SU-DHL-6 (cell line): ENCODE results near the gene IL36RN.

ENCODE experiments used
- H2AFZ ChIP-seq: fragments of 200-600 bp; sonication (generic); 2 replicates; pipeline ENCODE4 v1.6.1; 2014; ENCODE audit warnings: low read depth, mild to moderate bottlenecking, moderate library complexity, mixed read lengths, antibody characterized with exemption, low read length; ENCODE audit not compliant: severe bottlenecking
- H3F3A ChIP-seq: fragments of 200-600 bp; shearing (Covaris generic); 2 replicates; pipeline ENCODE4 v1.6.0; 2016; ENCODE audit warnings: antibody characterized with exemption, mild to moderate bottlenecking; ENCODE audit not compliant: insufficient read depth
- H3K27ac ChIP-seq: fragments of 200-600 bp; sonication (generic); 2 replicates; pipeline ENCODE4 v1.5.1; 2016; ENCODE audit warnings: low read depth, mild to moderate bottlenecking, low read length, moderate library complexity, mixed read lengths
- H3K27me3 ChIP-seq: fragments of 200-600 bp; sonication (generic), shearing (Covaris generic); 2 replicates; pipeline ENCODE4 v1.6.0; 2014; ENCODE audit warnings: mild to moderate bottlenecking, low read length
- H3K36me3 ChIP-seq: fragments of 200-600 bp; sonication (generic); 2 replicates; pipeline ENCODE4 v1.6.1; 2014; ENCODE audit warnings: mild to moderate bottlenecking, low read length, mixed read lengths
- H3K4me2 ChIP-seq: fragments of 300-600, 200-600 bp; shearing (Covaris generic), sonication (generic); 2 replicates; pipeline ENCODE4 v1.6.0; 2014; ENCODE audit warnings: low read length, low read depth, mild to moderate bottlenecking; ENCODE audit not compliant: poor library complexity, severe bottlenecking
- H3K4me3 ChIP-seq: fragments of 200-600 bp; sonication (generic); 2 replicates; pipeline ENCODE4 v1.5.1; 2014; ENCODE audit warnings: antibody characterized with exemption, low read length, mild to moderate bottlenecking, mixed read lengths; ENCODE audit not compliant: insufficient read depth, poor library complexity, severe bottlenecking
- H3K79me2 ChIP-seq: fragments of 200-600 bp; sonication (generic); 2 replicates; pipeline ENCODE4 v1.6.1; 2014; ENCODE audit warnings: mild to moderate bottlenecking, low read length, moderate library complexity; ENCODE audit not compliant: insufficient read depth
- H3K9ac ChIP-seq: fragments of 200-600 bp; sonication (generic); 2 replicates; pipeline ENCODE4 v1.7.0; 2014; ENCODE audit warnings: mild to moderate bottlenecking, low read length
- H3K9me2 ChIP-seq: fragments of 200-600 bp; sonication (generic); replicated peaks from 2 replicates; pipeline ENCODE4 v1.6.1; 2014; ENCODE audit warnings: low read length; ENCODE audit not compliant: insufficient read depth
- H3K9me3 ChIP-seq: fragments of 200-600 bp; sonication (generic); 2 replicates; pipeline ENCODE4 v1.6.1; 2014; ENCODE audit warnings: low read length, mixed read lengths; ENCODE audit not compliant: insufficient read depth
- H4K20me1 ChIP-seq: fragments of 200-600 bp; sonication (generic); 2 replicates; pipeline ENCODE4 v1.6.1; 2014; ENCODE audit warnings: low read depth, mild to moderate bottlenecking, antibody characterized with exemption, low read length, moderate library complexity, mixed read lengths
- CTCF ChIP-seq: fragments of 200-600 bp; sonication (generic); IDR thresholded peaks from one replicate; pipeline ENCODE4 v1.5.1; 2017; ENCODE audit warnings: antibody characterized with exemption, mild to moderate bottlenecking, low read length, moderate library complexity; ENCODE audit not compliant: insufficient read depth, poor library complexity, severe bottlenecking
- EZH2phosphoT487 ChIP-seq: fragments of 200-600 bp; sonication (generic), shearing (Covaris generic); conservative IDR thresholded peaks from 2 replicates; pipeline ENCODE4 v1.6.1; 2018; ENCODE audit warnings: mild to moderate bottlenecking, antibody characterized with exemption, low read length, moderate library complexity, mixed read lengths

IL36RN gene

GRCh38 chr2:113088213-113088992 lies 29.4 kb downstream of the IL36RN start:
- Histone ChIP-seq H3K9me2 (no peaks in the 10 kb centered on the region), H3K9me3 (no peaks in the 10 kb centered on the region), H3K36me3 (no peaks in the 10 kb centered on the region), H3F3A (no peaks in the 10 kb centered on the region), H2AFZ (no peak overlapping the region), H4K20me1 (no peaks in the 10 kb centered on the region), H3K27me3 (no peaks in the 10 kb centered on the region), H3K79me2 (no peaks in the 10 kb centered on the region), H3K27ac (no peak overlapping the region), H3K4me3 (no peak overlapping the region), H3K9ac (no peak overlapping the region), H3K4me2 (no peak overlapping the region)
- TF ChIP-seq EZH2phosphoT487, result no peak
- TF ChIP-seq CTCF, result no peak

- Histone ChIP-seq H3K9me3 (no peaks in the 10 kb centered on the region), H3K9me2 (no peaks in the 10 kb centered on the region), H3K4me3 (no peak overlapping the region), H3F3A (no peaks in the 10 kb centered on the region), H3K79me2 (no peaks in the 10 kb centered on the region), H3K27ac (no peak overlapping the region), H3K9ac (no peak overlapping the region), H3K4me2 (no peak overlapping the region), H3K36me3 (no peaks in the 10 kb centered on the region), H2AFZ (no peak overlapping the region), H3K27me3 (no peaks in the 10 kb centered on the region), H4K20me1 (no peaks in the 10 kb centered on the region)
- TF ChIP-seq EZH2phosphoT487 (no peak), CTCF (no peak)
These were observed 30.9 kb downstream of the IL36RN start for GRCh38 chr2:113089916-113090315.

GRCh38 chr2:113091231-113091896 lies 32.4 kb downstream of the IL36RN start:
- H3K9me3 ChIP-seq, result no peaks in the 10 kb centered on the region
- no peaks in the 10 kb centered on the region for H3K27me3 ChIP-seq
- H3K4me2 ChIP-seq, result no peak overlapping the region
- no peaks in the 10 kb centered on the region for H4K20me1 ChIP-seq
- TF ChIP-seq CTCF (no peak), EZH2phosphoT487 (no peak)
- H3K27ac ChIP-seq, result no peak overlapping the region
- no peaks in the 10 kb centered on the region for H3K9me2 ChIP-seq
- no peak overlapping the region for H2AFZ ChIP-seq
- H3K79me2 ChIP-seq, result no peaks in the 10 kb centered on the region
- H3K9ac ChIP-seq, result no peak overlapping the region
- no peaks in the 10 kb centered on the region for H3F3A ChIP-seq
- no peaks in the 10 kb centered on the region for H3K36me3 ChIP-seq
- H3K4me3 ChIP-seq, result no peak overlapping the region
